NCI-H748 (cell line): ENCODE results near the gene RARB.

ENCODE experiments used
- DNase-seq: peaks from one replicate; lab custom pipeline; 2025; ENCODE audit not compliant: unreplicated experiment; lab: John Stamatoyannopoulos, UW

Gene RARB

GRCh38 chr3:25421747-25422146, 6.3 kb upstream of the RARB start:
- DNase-seq = no peak

GRCh38 chr3:25423780-25424588, 4.1 kb upstream of the RARB start:
- DNase-seq = no peak

- no peak for DNase-seq
Observed at GRCh38 chr3:25424614-25425013, 3.4 kb upstream of the RARB start.

- DNase-seq = no peak
Observed at GRCh38 chr3:25426408-25426807, 1.7 kb upstream of the RARB start.

GRCh38 chr3:25427155-25427554, 908 bp upstream of the RARB start:
- no peak for DNase-seq

GRCh38 chr3:25427563-25427941, 511 bp upstream of the RARB start:
- no peak for DNase-seq

- DNase-seq = no peak
Observed at GRCh38 chr3:25428789-25429335, 799 bp downstream of the RARB start.

- no peak for DNase-seq
Observed at GRCh38 chr3:25429361-25430286, 1.6 kb downstream of the RARB start.

GRCh38 chr3:25430287-25430934, 2.3 kb downstream of the RARB start:
- no peak for DNase-seq

- no peak for DNase-seq
Observed at GRCh38 chr3:25430935-25431770, 3.1 kb downstream of the RARB start.

GRCh38 chr3:25432176-25432720, 4.2 kb downstream of the RARB start:
- DNase-seq = no peak

GRCh38 chr3:25433106-25433505, 5.0 kb downstream of the RARB start:
- DNase-seq = no peak

- no peak for DNase-seq
Observed at GRCh38 chr3:25433868-25434267, 5.8 kb downstream of the RARB start.

GRCh38 chr3:25437953-25438352, 9.9 kb downstream of the RARB start:
- DNase-seq = no peak

GRCh38 chr3:25438791-25439555, 10.9 kb downstream of the RARB start:
- no peak for DNase-seq

GRCh38 chr3:25441234-25441856, 13.3 kb downstream of the RARB start:
- no peak for DNase-seq

- peak; percentile 82 for DNase-seq
Observed at GRCh38 chr3:25442486-25442885, 14.4 kb downstream of the RARB start.

- DNase-seq = no peak
Observed at GRCh38 chr3:25444273-25444672, 16.2 kb downstream of the RARB start.

GRCh38 chr3:25445731-25446130, 17.7 kb downstream of the RARB start:
- DNase-seq = no peak
